Colonic mucosa (tissue), 4 donors: ENCODE results near the gene KCNK18. TPM values are rescaled to one million over a fixed set of nuclear protein-coding genes. Genes with fewer than 3 reads are reported as not detected.

Experiments used
- DNase-seq: peaks from one replicate; pipeline ENCODE4 v3.0.0-alpha.2; 2020
- H3K27ac ChIP-seq: fragments of 200-600 bp; one replicate; pipeline ENCODE4 v1.8.0; 2021
- H3K27me3 ChIP-seq: fragments of 200-600 bp; one replicate; pipeline ENCODE4 v1.8.0; 2021
- H3K36me3 ChIP-seq: fragments of 200-600 bp; one replicate; pipeline ENCODE4 v1.8.0; 2021
- H3K4me1 ChIP-seq: fragments of 200-600 bp; one replicate; pipeline ENCODE4 v1.8.0; 2021; ENCODE audit warnings: mild to moderate bottlenecking
- H3K4me3 ChIP-seq: fragments of 200-600 bp; one replicate; pipeline ENCODE4 v1.8.0; 2021
- H3K9ac ChIP-seq, 2 donors: one replicate each; pipeline ENCODE4 v1.7.0; 2013; ENCODE audit warnings: control low read depth in 2 of 2, low read depth in 2 of 2, low read length in 2 of 2
- H3K9me3 ChIP-seq: fragments of 200-600 bp; one replicate; pipeline ENCODE4 v1.8.0; 2021
- intact Hi-C: fragments of 100-400 bp; cut with DNase I; formaldehyde crosslinking; loops from one replicate; pipeline ENCODE4 v1.14.1; 2022
- microRNA-seq: library from miRNA; unstranded; fragments of <30 nt; microRNA quantifications from one replicate; pipeline ENCODE4, GENCODE V29; 2019
- total RNA-seq, 2 donors: library from RNA; stranded (reverse); fragmentation: NEBNext Ultra II Directional in 1 of 2; extraction: Animal tissue kit (Norgen Biotek cat#: 25700) in 1 of 2; gene quantifications; one replicate each; pipeline ENCODE4 v1.2.1, GENCODE V29; 2021
- TF ChIP-seq, protein P1 (sequence below): fragments of 200-600 bp; IDR thresholded peaks from one replicate; pipeline ENCODE4 v1.8.0; 2022; ENCODE audit warnings: antibody characterized with exemption, mild to moderate bottlenecking
- donor health status: healthy.
- donor health status: DM: no; HTN: no; CAD: no.
- donor health status: DM: no; HTN: no; CAD: no.

The KCNK18 gene
- total RNA-seq, 2 donors from 2014 or later: not detected

GRCh38 chr10:117255835-117256460 lies 58.7 kb downstream of the KCNK18 start:
- no peak overlapping the region for H3K4me3 ChIP-seq
- no peak overlapping the region for H3K27ac ChIP-seq
- no peaks in the 10 kb centered on the region for H3K36me3 ChIP-seq
- no peak for DNase-seq
- TF ChIP-seq, protein P1, sequence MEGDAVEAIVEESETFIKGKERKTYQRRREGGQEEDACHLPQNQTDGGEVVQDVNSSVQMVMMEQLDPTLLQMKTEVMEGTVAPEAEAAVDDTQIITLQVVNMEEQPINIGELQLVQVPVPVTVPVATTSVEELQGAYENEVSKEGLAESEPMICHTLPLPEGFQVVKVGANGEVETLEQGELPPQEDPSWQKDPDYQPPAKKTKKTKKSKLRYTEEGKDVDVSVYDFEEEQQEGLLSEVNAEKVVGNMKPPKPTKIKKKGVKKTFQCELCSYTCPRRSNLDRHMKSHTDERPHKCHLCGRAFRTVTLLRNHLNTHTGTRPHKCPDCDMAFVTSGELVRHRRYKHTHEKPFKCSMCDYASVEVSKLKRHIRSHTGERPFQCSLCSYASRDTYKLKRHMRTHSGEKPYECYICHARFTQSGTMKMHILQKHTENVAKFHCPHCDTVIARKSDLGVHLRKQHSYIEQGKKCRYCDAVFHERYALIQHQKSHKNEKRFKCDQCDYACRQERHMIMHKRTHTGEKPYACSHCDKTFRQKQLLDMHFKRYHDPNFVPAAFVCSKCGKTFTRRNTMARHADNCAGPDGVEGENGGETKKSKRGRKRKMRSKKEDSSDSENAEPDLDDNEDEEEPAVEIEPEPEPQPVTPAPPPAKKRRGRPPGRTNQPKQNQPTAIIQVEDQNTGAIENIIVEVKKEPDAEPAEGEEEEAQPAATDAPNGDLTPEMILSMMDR: no peak
- no peaks in the 10 kb centered on the region for H3K27me3 ChIP-seq
- intact Hi-C loops: no loop called here
- no peaks in the 10 kb centered on the region for H3K4me1 ChIP-seq
- no peak overlapping the region for H3K9ac ChIP-seq
- no peaks in the 10 kb centered on the region for H3K9me3 ChIP-seq

GRCh38 chr10:117256910-117257309 lies 59.6 kb downstream of the KCNK18 start:
- no peaks in the 10 kb centered on the region for H3K36me3 ChIP-seq
- H3K4me1 ChIP-seq: no peaks in the 10 kb centered on the region
- H3K27me3 ChIP-seq: no peaks in the 10 kb centered on the region
- TF ChIP-seq, protein P1: no peak
- DNase-seq: no peak
- H3K4me3 ChIP-seq: no peak overlapping the region
- intact Hi-C loops: no loop called here
- no peak overlapping the region for H3K9ac ChIP-seq
- H3K27ac ChIP-seq: no peak overlapping the region
- H3K9me3 ChIP-seq: no peaks in the 10 kb centered on the region

- DNase-seq: no peak
- no peak overlapping the region for H3K9ac ChIP-seq
- H3K36me3 ChIP-seq: no peaks in the 10 kb centered on the region
- no peaks in the 10 kb centered on the region for H3K4me1 ChIP-seq
- H3K27ac ChIP-seq: no peak overlapping the region
- no peaks in the 10 kb centered on the region for H3K27me3 ChIP-seq
- TF ChIP-seq, protein P1: no peak
- intact Hi-C loops: no loop called here
- no peaks in the 10 kb centered on the region for H3K9me3 ChIP-seq
- no peak overlapping the region for H3K4me3 ChIP-seq
Observed at GRCh38 chr10:117257721-117258120, 60.4 kb downstream of the KCNK18 start.

- Histone ChIP-seq H3K36me3 (no peaks in the 10 kb centered on the region), H3K4me1 (no peaks in the 10 kb centered on the region), H3K27ac (no peak overlapping the region), H3K27me3 (no peaks in the 10 kb centered on the region), H3K9ac (no peak overlapping the region), H3K9me3 (no peaks in the 10 kb centered on the region), H3K4me3 (no peak overlapping the region)
- intact Hi-C loops: no loop called here
- DNase-seq: no peak
- TF ChIP-seq, protein P1: no peak
Observed at GRCh38 chr10:117259279-117259678, 62.0 kb downstream of the KCNK18 start.

Small RNAs within 50 kb of the gene (microRNA-seq; reads per million reads assigned to microRNA genes)
- not detected for gene MIR3663

Other genes with a start within 250 kb of the KCNK18 start
- gene SHTN1, start 192.3 kb upstream of the KCNK18 start, total RNA-seq: 10 to 100 TPM; 28.1 to 30.9 TPM
- gene VAX1, start 59.2 kb upstream of the KCNK18 start, total RNA-seq: not detected
- gene SLC18A2, start 43.6 kb downstream of the KCNK18 start, total RNA-seq: 1 to 10 TPM; 1.2 to 1.6 TPM
- gene PDZD8, start 178.0 kb downstream of the KCNK18 start, total RNA-seq: 10 to 100 TPM; 68.5 to 82.0 TPM